H1 (cell line): Measurements from ENCODE around the gene TRIM27.

ENCODE experiments used
- ATF2 ChIP-seq: IDR thresholded peaks from 2 replicates; pipeline ENCODE4 v1.6.1; 2012; ENCODE audit warnings: low read length, inconsistent platforms
- CBX8 ChIP-seq: fragments of 300-800, 300-1000 bp; sonication (generic); IDR thresholded peaks from 2 replicates; pipeline ENCODE4 v1.7.1; 2016; ENCODE audit warnings: low read depth, low read length, borderline replicate concordance
- CEBPB ChIP-seq: IDR thresholded peaks from 2 replicates; pipeline ENCODE4 v1.6.1; 2012; ENCODE audit warnings: low read depth, low read length
- CHD2 ChIP-seq: IDR thresholded peaks from 2 replicates; pipeline ENCODE4 v1.6.1; 2012; ENCODE audit warnings: low read length, improper control_type of control experiment
- CTCF ChIP-seq, 3 experiments: IDR thresholded peaks; 1 replicate in 2 of 3; 2 replicates in 1 of 3; pipeline versions ENCODE4 v1.5.1 to v1.6.1; 2011; ENCODE audit warnings: low read length in 3 of 3, mild to moderate bottlenecking in 3 of 3, inconsistent platforms in 2 of 3, low read depth in 1 of 3, moderate library complexity in 1 of 3; ENCODE audit not compliant: insufficient read depth in 1 of 3; ENCODE audit errors: control extremely low read depth in 1 of 3
- EP300 ChIP-seq, 2 experiments: IDR thresholded peaks; 1 replicate in 1 of 2; 2 replicates in 1 of 2; pipeline ENCODE4 v1.6.1; 2011 to 2012; ENCODE audit warnings: low read depth in 2 of 2, low read length in 2 of 2, mild to moderate bottlenecking in 2 of 2, borderline replicate concordance in 1 of 2, inconsistent platforms in 1 of 2, moderate library complexity in 1 of 2
- EZH2 ChIP-seq: fragments of 200-600 bp; sonication (generic); IDR thresholded peaks from 2 replicates; pipeline ENCODE4 v1.7.1; 2012; ENCODE audit warnings: low read depth, mild to moderate bottlenecking, moderate library complexity, low read length, inconsistent platforms; ENCODE audit not compliant: severe bottlenecking
- NRF1 ChIP-seq: IDR thresholded peaks from 2 replicates; pipeline ENCODE4 v1.6.1; 2011; ENCODE audit warnings: mild to moderate bottlenecking, low read depth, low read length, improper control_type of control experiment
- POLR2A ChIP-seq, 2 experiments: IDR thresholded peaks; 1 replicate in 1 of 2; 2 replicates in 1 of 2; pipeline ENCODE4 v1.6.1; 2011; ENCODE audit warnings: low read depth in 2 of 2, low read length in 2 of 2, mild to moderate bottlenecking in 2 of 2; ENCODE audit errors: control extremely low read depth in 1 of 2
- POLR2AphosphoS5 ChIP-seq: IDR thresholded peaks from 2 replicates; pipeline ENCODE4 v1.6.1; 2011; ENCODE audit warnings: low read depth, low read length
- SP4 ChIP-seq: IDR thresholded peaks from 2 replicates; pipeline ENCODE4 v1.6.1; 2012; ENCODE audit warnings: low read length, inconsistent platforms
- ZNF274 ChIP-seq: IDR thresholded peaks from 2 replicates; pipeline ENCODE4 v1.7.0; 2012; ENCODE audit warnings: low read length, borderline replicate concordance; ENCODE audit errors: extremely low read depth

- no peak for TF ChIP-seq EZH2
- TF ChIP-seq POLR2A (IDR thresholded peaks at IDR 0.05; ENCODE audit: control extremely low read depth in 1 of 2, low read depth in 2 of 2, low read length in 2 of 2), result no peak
- TF ChIP-seq CTCF (IDR thresholded peaks at IDR 0.05; ENCODE audit: control extremely low read depth in 1 of 3, insufficient read depth in 1 of 3, low read depth in 1 of 3, low read length in 3 of 3), result no peak
- TF ChIP-seq ATF2, result no peak
- no peak for TF ChIP-seq ZNF274
- no peak for TF ChIP-seq EP300 (IDR thresholded peaks at IDR 0.05; ENCODE audit: borderline replicate concordance in 1 of 2, low read depth in 2 of 2, low read length in 2 of 2)
- TF ChIP-seq CHD2, result no peak
- no peak for TF ChIP-seq NRF1
- TF ChIP-seq CEBPB, result no peak
- TF ChIP-seq POLR2AphosphoS5, result no peak
- no peak for TF ChIP-seq SP4
- TF ChIP-seq CBX8, result no peak
These were observed 54.9 kb downstream of the TRIM27 start for GRCh38 chr6:28868873-28869272.
